Non-pigmented ciliary epithelial cell (primary cell): ENCODE results near the gene CGB3.
"Not testable (repeated sequence)": the region's sequence is repeated elsewhere in the genome, so short reads cannot be mapped to it uniquely, and the experiment has no call there.

Experiments
- DNase-seq: peaks from one replicate; pipeline ENCODE4 v3.0.0-alpha.2; 2010; ENCODE audit warnings: low read depth

The CGB3 gene

DNA sequence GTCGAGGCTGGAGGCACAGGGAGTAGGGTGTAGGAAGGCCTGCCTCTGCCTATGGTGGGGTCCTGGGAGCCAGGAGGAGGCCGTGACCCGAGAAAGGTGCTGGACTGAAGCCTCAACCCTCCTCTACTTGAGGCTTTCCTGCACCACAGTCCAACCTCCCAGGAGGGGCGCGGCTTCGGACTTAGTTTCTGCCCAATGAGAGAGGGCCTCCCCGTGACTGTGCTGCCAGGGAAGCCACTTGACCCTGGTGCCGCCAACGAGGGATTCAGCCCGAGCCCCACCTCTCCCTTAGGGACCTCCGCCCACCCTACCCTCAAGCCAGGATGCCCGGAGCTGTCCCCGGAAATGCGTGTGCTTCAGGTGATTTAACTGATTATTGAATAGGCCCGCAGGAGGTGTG is at the start of gene CGB3:
Gene CGB3 (minus strand): TSS at position 101 of the 400 bp plus-strand sequence. CDS start 362 bp downstream, outside the sequence.
- DNase-seq, result not testable (repeated sequence)

DNA sequence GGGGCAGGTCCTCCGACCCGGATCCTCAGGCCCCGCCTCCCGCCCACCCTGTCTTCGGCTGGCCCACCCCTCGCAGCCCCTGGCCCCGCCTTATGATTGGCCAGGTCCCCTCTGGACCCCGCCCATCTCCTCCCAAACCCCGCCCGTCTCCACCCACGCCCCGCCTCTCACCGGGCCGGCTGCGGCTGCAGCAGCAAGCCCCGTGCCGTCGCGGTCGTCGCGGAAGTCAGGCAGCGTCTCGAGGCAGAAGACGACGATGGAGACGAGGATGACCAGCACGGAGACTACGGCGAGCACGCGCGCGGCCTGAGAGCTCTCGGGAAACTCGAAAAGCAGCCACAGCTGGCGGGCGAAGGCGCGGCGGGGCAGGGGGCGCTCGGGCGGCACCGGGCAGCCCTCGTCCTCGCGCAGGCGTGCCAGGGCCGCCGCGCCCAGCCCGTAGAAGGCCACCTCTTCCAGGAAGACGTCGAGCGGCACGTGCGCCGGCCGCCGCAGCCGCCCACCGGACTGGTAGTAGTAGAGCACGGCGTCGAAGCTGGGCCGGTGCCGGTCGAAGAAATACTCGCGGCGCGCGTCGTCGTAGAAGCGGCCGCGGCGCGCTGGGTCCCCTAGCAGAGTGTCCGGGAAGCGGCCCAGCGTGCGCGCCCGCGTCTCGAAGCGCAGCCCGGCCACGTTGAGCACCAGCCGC is 47.9 kb upstream of the CGB3 start:
- no peak for DNase-seq

DNA sequence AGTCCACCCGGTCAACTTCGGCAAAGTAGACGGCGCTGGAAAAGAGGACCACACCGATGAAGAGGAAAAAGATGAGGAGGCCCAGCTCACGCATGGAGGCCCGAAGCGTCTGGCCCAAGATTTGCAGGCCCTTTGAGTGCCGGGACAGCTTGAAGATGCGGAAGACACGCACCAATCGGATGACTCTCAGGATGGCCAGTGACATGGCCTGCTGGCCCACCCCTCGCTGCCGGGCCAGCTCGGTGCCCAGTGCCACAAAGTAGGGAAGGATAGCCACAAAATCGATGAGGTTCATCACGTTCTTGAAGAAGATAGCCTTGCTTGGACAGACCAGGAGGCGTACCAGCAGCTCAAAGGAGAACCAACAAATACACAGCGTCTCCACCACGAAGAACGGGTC is 46.3 kb upstream of the CGB3 start:
- DNase-seq, result no peak

DNA sequence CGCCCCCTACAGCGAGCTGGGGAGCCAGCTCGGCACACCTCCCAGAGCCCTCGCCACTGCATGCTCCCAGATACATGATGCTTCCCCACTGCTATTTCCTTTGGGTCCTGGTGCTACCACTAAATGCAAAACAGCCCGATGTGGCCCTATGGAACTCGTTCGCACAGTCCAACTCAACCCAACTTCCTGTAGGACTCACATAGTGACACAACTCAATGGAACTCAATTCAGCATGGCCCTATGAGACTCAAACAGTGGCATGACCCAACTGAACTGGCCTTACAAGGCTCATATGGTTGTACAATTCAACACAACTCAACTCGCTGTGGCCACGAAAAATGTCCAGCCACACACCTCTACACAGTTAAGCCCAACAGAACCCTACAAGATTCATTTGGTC is 44.9 kb upstream of the CGB3 start:
- DNase-seq, result no peak

DNA sequence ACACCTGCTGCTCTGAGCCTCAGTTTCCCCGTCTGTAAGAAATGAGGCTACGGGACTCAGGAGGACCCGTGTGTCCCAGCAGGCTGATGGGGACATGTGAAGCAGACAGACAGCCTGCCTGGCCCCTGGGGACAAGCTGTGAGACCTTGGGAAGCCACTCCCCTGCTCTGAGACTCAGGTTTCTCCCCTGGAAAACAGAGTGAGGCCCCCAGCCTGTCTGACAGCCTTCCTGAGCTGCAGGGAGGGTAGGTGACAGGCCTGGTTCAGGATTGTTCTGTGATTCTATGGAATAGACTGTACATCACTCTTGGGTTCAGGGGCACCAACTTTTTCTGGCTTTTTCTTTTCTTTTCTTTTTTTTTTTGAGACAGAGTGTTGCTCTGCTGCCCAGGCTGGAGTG is 43.4 kb upstream of the CGB3 start:
- DNase-seq, result no peak

DNA sequence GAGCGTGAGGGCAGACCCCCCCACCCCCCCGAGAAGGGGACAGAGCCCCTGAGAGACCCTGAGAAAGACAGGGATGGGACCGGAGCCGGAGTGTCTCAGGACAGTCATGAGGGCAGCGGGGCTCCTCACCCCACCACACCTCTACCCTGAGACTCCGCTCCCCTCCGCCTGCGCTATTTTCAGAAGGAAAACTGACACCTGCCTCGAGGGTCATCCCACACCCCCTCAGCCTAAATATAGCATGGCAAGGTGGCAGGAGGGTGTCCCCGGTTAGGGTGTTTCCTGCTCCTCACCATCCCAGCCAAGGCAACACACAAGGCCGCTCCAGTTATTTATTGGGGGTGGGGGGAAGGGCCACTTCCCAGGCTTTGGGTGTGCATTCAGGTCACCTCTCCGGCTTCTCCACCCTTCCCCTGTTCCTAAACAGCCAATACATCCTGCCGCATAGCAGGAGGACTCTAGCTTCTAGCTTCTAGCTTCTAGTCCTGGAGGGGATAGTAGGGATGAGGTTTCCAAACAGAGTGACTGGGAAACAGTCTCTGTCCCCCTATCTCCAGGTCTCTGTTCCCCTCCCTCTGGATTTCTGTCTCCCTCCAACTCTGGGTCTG is 41.9 kb upstream of the CGB3 start:
- DNase-seq, result no peak

DNA sequence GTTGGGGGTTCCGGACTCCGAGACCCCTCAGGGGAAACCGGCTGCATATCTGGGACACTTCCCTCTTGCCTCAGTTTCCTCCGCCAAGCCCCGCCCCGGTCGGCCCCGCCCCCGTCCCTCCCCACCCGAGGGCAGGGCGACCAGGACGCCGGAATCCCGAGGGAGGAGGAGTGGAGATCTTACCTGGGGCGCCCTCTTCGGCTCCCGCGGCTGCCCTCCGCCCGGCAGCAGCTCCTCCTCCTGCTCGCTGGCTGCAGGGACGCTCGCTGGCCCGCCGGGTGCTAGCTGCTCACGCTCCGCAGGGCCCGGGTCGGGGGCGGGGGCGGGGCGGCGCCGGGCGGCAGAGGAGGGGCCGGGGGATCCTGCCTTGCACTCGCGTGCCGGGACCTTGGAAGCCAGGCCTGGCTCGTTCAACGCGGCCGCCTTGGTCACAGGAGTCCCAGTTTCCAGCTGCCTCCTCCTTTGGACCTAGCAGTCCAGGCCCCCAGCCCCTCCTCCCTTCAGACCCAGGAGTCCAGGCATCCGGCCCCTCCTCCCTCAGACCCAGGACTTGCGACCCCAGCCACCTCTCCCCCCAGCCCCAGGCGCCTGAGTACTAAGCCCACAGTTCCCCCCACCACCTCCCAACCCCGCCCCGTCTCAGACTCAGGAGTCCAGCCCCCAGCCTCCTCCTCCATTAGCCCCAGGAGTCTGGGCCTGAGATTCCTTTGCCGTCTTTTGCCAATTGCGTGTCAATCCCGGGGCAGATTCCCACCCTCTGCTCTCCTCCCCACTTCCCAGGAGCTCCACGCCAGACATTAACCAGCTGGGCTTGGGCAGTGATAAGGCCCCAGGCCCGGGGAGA is 40.9 kb upstream of the CGB3 start, which contains the start of gene NTF4:
Gene NTF4 (minus strand): TSS at position 51 of the 844 bp plus-strand sequence. CDS start 2,821 bp downstream, outside the sequence.
- DNase-seq, result no peak

DNA sequence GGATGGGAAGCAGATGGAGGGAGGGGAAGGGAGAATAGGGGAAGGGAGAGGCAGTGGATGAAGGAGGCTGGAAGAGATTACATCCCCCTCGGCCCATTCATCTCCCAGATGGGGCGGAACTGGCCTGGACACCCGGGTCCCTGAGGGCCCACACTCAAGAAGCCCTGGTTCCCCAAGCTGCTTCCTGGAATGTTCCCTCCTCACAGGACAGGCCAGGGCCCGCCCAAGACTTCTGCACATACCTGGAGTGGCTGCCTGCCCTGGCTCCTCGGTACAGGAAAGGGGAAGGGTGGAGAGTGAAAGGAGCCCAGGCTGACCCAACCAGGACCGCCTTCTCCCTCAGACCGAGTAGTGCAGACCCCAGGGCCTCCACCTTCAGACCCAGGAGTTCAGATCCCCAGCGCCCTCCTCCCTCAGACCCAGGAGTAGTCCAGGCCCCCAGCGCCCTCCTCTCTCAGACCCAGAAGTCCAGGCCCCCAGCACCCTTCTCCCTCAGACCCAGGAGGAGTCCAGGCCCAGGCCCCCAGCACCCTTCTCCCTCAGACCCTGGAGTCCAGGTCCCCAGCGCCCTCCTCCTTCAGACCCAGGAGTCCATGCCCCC is 40.0 kb upstream of the CGB3 start:
- no peak for DNase-seq

DNA sequence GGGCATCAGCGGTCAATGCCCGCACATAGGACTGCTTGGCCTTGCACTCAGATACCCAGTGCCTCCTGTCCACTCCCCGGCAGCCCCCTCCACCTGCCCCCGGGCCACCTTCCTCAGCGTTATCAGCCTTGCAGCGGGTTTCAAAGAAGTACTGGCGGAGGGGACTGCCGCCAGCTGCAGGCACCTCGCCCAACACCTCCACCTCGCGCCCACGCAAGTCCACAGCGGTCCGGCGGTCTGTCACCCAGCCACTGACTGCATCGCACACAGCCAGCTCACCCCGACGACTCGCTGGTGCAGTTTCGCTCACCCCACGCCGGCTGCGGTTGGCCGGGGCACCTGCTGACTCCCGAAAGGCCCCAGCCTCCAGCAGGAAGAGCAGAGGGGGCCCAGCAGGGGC is 37.3 kb upstream of the CGB3 start:
- DNase-seq, result no peak

DNA sequence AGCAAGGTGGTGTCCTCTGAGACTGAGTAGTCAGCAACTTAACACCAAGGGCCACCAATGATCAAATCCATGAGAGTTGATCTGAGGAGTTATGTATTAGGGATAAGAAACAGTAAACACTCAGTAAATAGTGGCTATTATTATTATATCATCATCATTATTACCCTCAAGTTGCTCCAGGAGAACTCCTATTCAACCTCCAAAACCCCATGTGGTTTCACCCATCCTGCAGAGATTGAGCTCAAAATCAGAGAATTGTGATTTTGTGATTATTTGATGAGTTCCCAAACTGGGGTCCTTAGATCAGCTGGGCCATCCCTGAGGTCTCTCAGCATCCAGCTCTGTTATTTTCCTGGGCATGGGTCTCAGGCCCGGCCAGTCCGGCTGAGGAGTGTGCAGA is 36.9 kb upstream of the CGB3 start:
- no peak for DNase-seq

DNA sequence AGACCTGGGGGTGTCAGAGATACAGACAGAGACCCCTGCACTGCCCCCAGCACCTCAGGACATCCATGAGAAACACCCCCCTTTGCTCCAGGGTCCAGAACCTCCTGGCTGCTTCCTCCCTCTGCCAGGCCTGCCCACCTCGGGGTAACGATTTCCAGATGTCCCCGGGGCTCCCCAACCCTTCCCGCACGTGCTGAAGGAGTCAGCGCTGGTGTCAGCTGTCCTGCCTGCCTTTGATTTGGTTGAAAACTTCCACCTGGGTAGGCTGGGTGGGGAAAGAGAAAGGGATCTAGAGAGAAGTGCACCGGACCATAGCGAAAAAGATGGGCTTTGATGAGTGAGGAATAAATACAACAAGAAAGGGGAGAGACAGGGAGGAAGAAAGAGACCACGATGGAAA is 34.9 kb upstream of the CGB3 start:
- no peak for DNase-seq

DNA sequence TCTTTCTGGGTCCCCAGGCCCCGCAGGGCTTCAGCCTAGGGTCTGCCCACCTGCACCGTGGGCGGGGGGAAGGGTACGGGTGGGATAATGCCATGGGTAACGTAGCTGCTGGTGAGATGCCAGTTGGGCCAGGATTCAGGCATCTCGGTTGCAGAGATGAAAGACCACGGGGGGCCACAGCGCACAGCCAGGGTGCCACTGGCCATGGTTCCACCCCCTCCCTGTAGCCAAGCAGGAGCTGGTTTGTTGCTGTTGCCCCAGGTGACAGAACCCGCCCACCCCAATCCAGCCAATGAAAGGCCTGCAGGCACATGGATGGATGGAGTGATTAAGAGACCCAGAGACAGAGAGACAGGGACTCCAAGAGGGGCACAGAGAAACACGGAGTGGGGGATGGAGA is 34.4 kb upstream of the CGB3 start:
- DNase-seq, result no peak

DNA sequence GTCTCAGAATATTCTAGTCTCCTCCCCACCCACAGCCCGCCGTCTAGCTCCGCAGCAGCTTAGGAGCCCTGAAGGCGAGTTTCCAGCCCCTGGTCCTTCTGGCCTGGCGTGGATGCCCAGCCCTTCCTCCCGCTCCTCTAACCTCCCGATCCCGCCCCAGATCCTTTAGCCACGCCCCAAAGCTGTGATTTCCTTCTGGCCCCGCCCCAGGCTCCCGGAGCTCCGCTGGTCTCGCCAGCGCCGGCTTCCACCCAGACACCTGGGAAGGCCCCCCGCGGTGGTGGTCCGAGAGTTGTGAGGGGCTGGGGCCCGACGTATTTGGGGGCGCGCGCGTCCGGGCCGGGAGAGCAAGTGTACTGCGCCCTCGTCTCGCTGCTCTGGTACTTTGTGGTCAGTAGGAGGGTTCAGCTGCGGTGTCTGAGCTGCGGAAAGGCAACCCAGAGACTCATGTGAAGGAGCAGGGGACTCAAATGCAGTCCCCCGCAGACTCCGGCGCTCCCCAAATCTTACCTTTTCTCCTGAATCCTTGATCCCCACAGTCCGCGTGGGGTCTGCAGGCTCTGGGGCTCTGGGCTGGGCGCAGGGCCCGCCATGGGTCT is 33.6 kb upstream of the CGB3 start, which contains the start of gene CGB7:
Gene CGB7 (minus strand): TSS at position 114 of the 599 bp plus-strand sequence. CDS start 2,374 bp downstream, outside the sequence.
- DNase-seq, result no peak

DNA sequence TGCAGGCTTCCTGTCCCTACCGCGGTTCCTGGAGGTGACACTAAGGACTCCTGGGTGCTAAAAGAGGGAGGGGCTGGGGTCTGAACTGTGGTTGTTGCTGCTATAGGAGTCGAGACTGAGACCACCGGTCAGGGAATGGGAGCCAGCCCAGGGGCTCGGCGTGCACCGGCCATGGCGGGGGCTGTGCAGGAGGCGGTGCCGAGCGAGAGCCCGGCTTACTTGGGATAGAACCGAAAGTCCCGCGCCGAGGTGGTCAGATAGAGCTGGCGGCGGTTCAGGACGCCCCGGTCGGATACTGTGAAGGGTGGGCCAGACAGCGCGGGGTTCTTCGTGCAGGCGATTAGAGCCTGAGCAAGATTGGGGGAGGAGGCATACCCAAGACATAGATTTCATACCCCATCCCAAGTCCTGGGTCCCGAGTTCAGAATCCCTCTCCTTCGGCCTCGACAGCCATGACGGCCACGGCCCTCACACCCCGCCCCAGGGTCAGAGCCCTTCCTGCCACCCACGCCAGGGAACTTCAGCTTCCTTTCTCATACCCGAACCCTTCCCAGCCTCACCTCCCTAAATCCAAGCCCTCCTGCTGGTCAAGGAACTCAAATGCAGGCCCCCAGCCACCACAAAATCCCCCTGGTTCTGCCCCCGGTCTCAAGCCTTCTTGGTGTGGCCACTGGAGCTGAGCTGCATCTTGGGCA is 32.9 kb upstream of the CGB3 start:
- DNase-seq, result not testable (repeated sequence)

DNA sequence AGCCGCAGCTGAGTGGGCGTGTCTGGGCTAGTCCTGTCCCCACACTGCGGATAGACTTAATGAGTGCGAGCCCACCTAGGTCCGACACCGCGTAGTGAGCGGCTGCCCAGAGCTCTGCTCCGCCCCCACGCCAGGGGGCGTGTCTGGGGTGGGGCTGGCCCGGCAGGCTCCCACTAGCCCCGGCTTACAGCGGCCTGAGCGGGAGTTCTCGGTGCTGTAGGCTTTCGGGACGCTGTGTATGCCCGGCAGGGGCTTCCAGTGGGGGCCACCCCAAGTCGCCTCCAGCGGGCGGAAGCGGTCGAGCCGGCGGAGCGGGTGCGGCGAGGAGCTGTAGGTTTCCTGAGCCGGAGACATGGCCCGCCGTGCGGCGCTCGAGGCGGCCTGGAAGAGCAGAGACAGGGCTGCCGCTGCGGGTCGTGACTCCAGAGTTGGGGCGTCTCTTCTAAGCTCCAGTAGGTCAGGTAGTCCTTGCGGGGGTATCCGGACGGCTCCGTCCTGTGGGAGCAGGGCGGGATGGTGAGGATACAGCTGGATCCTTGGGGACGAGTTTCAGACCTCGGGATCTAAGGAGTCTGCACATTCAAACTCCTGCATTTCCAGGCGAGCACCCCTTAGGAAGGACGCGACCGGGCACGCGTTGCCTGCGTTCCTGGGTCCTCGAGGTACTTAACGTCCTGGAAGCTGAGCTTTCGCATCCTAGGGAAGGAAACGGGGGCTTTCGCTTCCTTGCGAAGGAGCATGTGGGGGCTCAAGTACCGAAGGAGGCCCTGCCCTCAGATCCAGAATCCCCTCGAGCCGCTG is 32.2 kb upstream of the CGB3 start:
- DNase-seq, result no peak

DNA sequence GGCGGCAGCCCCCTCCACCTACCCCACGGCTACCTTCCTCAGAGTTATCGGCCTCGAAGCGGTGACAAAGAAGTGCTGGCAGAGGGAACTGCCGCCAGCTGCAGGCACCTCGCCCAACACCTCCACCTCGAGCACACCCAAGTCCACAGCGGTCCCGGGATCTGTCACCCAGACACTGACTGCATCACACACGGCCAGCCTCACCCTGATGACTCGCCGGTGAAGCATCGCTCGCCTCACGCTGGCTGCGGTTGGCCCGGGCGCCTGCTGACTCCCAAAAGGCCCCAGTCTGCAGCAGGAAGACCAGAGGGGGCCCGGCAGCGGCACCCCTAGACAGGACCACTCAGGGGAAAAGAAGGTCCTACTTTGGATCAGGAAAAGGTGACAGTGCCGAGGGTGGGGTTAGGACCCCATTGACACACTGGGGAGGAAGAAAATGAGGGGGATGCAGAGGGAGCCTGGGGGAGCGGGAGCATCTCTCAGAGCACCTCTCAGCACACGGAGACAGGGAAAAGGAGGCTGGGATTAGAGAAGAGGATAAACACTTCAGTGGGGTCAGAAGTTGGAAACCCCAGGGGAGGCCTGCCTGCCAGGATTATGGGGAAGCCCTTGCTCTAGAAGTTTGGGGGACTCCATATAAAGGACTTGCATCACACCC is 26.4 kb upstream of the CGB3 start:
- DNase-seq, result not testable (repeated sequence)

DNA sequence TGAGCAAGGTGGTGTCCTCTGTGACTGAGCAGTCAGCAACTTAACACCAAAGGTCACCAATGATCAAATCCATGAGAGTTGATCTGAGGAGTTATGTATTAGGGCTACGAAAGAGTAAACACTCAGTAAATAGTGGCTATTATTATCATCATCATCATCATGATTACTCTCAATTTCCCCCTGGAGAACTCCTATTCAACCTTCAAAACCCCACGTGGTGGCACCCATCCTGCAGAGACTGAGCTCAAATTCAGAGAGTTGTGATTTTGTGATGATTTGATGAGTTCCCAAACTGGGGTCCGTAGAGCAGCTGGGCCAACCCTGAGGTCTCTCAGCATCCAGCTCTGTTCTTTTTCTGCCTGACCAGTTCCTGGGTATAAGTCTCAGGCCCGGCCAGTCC is 25.7 kb upstream of the CGB3 start:
- DNase-seq, result not testable (repeated sequence)

DNA sequence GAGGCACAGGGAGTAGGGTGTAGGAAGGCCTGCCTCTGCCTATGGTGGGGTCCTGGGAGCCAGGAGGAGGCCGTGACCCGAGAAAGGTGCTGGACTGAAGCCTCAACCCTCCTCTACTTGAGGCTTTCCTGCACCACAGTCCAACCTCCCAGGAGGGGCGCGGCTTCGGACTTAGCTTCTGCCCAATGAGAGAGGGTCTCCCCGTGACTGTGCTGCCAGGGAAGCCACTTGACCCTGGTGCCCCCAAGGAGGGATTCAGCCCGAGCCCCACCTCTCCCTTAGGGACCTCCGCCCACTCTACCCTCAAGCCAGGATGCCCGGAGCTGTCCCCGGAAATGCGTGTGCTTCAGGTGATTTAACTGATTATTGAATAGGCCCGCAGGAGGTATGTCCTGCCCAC is 24.9 kb upstream of the CGB3 start, which contains the start of gene CGB8:
Gene CGB8 (minus strand): TSS at position 101 of the 400 bp plus-strand sequence. CDS start 372 bp downstream, outside the sequence.
- not testable (repeated sequence) for DNase-seq

DNA sequence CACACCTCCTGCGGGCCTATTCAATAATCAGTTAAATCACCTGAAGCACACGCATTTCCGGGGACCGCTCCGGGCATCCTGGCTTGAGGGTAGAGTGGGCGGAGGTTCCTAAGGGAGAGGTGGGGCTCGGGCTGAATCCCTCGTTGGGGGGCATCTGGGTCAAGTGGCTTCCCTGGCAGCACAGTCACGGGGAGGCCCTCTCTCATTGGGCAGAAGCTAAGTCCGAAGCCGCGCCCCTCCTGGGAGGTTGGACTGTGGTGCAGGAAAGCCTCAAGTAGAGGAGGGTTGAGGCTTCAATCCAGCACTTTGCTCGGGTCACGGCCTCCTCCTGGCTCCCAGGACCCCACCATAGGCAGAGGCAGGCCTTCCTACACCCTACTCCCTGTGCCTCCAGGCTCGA is 19.4 kb upstream of the CGB3 start, which contains the start of gene CGB5:
Gene CGB5 (plus strand): TSS at position 301 of the 400 bp plus-strand sequence. CDS start 362 bp downstream, outside the sequence.
- DNase-seq, result not testable (repeated sequence)

DNA sequence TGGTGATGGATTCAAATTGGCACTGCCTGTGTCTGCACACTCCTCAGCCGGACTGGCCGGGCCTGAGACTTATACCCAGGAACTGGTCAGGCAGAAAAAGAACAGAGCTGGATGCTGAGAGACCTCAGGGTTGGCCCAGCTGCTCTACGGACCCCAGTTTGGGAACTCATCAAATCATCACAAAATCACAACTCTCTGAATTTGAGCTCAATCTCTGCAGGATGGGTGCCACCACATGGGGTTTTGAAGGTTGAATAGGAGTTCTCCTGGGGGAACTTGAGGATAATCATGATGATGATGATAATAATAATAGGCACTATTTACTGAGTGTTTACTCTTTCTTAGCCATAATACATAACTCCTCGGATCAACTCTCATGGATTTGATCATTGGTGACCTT is 18.5 kb upstream of the CGB3 start:
- DNase-seq, result not testable (repeated sequence)
